Measurements from ENCODE around the gene DYNC2I2.
"Not testable (repeated sequence)": the region's sequence is repeated elsewhere in the genome, so short reads cannot be mapped to it uniquely, and the experiment has no call there.

DYNC2I2 gene

DNA sequence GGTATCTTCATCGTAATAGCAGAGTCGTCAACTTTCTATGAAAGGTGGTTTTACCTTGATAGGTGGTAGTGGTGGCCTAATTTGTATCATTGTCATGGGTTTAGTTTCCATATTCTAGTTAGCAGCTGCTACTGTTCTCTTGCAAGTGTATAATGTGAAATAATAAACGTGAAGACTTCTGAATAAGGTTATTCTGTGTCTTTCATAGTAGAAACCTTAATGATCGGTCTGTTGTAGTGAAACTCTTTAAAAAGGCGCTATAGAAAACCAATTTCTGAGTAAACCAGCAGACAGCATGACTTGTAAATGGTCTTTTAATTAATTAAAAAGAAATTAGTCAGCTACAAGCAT is 34.0 kb upstream of the DYNC2I2 start:
- Mint-ChIP-seq H3K36me3 (ENCODE audit: low read depth) (peaks cover 59% of the 10 kb centered on the region), H3K27ac (peak overlapping the region; percentile 99), H3K27me3 (no peaks in the 10 kb centered on the region), H3K4me3 (peak overlapping the region; percentile 99), H3K9me3 (no peaks in the 10 kb centered on the region), H3K4me1 (ENCODE audit: low read depth) (peaks cover 61% of the 10 kb centered on the region)

DNA sequence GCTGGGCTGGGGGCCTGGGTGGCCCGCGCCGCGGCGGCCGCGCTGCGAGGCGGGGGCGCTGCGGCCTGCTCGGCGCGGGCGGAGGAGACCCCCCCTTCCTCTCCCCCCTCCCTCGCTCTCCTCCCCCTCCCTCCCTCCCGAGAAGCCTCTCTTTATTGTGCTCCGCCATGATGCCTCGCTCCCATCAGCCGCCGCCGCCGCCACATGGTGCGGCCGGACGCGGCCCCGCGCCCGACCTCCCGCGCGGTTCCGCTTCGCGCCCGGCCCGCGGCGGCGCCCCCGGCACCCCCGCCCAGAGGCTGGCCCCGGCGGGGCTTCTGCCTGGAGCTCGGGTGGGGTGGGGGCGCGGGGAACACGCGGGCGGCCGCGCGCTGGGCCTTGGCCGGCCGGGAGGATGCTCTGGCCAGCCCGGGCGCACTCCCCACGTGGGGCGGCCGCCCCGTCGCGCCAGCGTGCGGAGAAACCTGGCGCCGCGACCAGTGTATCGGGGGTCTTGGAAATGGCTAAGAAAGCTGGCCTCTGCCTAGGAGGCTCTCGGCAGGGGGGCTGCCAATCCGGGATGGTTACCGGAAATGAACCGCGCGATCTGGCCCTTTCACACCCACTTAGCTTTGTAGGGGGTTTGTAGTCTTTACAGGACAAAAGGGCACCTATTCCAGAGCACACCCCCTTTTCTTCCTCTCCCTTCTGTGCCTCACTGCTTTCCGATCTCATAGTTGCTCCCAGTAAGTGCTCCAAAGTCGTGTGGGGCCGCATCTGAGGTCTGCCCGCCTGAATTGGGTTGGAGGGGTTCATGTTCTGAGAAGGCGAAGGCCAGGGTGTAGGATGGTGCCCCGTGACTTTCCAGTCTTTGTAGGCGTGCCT is 33.4 kb upstream of the DYNC2I2 start:
- no peaks in the 10 kb centered on the region for H3K9me3 Mint-ChIP-seq
- H3K4me1 Mint-ChIP-seq (ENCODE audit: low read depth): peaks cover 67% of the 10 kb centered on the region
- H3K4me3 Mint-ChIP-seq: peak overlapping the region; percentile 99
- peak overlapping the region; percentile 99 for H3K27ac Mint-ChIP-seq
- peaks cover 56% of the 10 kb centered on the region for H3K36me3 Mint-ChIP-seq (ENCODE audit: low read depth)
- no peaks in the 10 kb centered on the region for H3K27me3 Mint-ChIP-seq

DNA sequence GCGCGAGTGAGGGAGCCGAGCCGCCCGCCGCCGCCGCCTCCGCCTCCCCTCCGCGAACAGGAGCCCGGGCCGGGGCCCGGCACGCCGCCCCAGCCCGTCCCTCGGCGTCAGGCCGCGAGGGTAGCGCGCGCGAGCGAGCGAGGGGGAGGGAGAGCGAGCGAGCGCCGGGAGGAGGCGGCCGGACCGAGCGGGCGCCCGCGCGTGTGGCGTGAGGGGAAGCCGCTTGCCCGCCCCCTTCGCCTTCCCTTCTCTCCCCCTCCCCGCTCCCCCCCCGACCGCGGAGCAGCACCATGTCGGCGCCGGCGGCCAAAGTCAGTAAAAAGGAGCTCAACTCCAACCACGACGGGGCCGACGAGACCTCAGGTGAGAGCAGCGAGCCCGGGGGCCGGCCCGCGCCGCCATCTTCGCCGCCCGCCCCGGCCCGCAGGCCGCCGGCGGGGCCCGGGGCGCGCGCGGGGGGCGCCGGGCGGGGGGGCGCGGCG is 32.7 kb upstream of the DYNC2I2 start:
- H3K27me3 Mint-ChIP-seq: no peaks in the 10 kb centered on the region
- peak overlapping the region; percentile 52 for H3K27ac Mint-ChIP-seq
- H3K4me1 Mint-ChIP-seq (ENCODE audit: low read depth): peaks cover 69% of the 10 kb centered on the region
- peaks cover 49% of the 10 kb centered on the region for H3K36me3 Mint-ChIP-seq (ENCODE audit: low read depth)
- no peaks in the 10 kb centered on the region for H3K9me3 Mint-ChIP-seq
- peak overlapping the region; percentile 60 for H3K4me3 Mint-ChIP-seq

DNA sequence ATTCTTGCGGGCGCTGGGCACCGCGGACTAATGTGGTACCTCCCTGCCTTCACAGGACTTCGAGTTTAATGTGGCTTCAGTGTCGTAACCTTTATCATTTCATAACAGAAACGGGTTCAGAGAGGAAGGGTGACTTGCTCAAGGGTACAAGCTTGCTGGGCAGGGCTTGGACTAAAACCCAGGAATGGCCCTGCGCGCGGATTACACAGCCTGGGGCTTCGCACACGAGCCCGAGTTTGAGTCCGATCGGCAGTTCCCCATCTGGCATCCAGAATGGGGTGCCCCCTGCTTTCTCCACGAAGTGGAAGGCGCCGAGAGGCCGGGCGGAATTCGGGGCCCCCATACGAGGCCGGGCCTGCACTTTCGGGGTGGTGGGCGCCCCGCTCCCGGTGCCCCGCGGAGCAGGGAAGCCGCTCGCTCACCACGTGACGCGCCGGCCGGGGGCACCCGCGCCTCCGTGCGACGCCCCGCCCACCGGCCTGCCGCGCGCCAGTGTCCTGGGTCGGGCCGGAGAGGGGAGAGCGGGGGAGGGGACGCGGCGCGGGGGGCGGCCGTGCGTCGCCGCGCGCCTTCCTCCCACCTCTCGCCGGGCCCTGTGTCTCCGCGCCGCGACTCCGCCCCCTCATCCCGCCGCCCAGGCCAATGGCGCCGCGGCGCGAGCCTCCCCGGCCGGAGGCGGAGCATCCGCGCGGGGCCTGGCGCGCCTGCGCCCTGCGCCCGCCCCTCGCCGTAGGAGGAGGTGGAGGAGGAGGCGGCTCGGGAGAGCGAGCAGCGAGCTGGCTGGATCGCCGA is 32.0 kb upstream of the DYNC2I2 start, which contains the start of gene SET:
Gene SET, plus strand, starts transcription at position 722 of the 792 bp plus-strand sequence. CDS start 361 bp downstream, outside the sequence.
- Mint-ChIP-seq H3K27ac (peak within 1 kb of the TSS; percentile 95), H3K9me3 (no peaks in the 10 kb centered on the region), H3K36me3 (ENCODE audit: low read depth) (peaks cover 48% of the 10 kb centered on the region), H3K4me3 (peak within 1 kb of the TSS; percentile 86), H3K27me3 (no peaks in the 10 kb centered on the region), H3K4me1 (ENCODE audit: low read depth) (peaks cover 65% of the 10 kb centered on the region)

DNA sequence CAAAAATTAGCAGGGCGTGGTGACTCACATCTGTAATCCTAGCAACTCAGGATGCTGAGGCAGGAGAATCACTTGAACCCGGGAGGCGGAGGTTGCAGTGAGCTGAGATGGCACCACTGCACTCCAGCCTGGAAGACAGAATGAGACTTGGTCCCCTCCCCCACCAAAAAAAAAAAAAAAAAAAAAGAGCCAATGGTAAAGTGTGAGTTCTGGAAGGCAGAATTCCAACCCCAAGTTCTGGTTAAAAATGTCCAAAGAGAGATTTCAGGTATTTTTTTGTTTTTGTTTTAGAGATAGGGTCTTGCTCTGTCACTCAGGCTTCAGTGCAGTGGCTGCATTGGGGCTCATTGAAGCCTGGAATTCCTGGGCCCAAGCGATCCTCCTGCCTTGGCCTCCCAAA is 30.8 kb upstream of the DYNC2I2 start:
- Mint-ChIP-seq H3K36me3 (ENCODE audit: low read depth) (peaks cover 37% of the 10 kb centered on the region), H3K27me3 (no peaks in the 10 kb centered on the region), H3K4me3 (peak overlapping the region; percentile 86), H3K27ac (peak overlapping the region; percentile 52), H3K9me3 (no peaks in the 10 kb centered on the region), H3K4me1 (ENCODE audit: low read depth) (peaks cover 62% of the 10 kb centered on the region)

DNA sequence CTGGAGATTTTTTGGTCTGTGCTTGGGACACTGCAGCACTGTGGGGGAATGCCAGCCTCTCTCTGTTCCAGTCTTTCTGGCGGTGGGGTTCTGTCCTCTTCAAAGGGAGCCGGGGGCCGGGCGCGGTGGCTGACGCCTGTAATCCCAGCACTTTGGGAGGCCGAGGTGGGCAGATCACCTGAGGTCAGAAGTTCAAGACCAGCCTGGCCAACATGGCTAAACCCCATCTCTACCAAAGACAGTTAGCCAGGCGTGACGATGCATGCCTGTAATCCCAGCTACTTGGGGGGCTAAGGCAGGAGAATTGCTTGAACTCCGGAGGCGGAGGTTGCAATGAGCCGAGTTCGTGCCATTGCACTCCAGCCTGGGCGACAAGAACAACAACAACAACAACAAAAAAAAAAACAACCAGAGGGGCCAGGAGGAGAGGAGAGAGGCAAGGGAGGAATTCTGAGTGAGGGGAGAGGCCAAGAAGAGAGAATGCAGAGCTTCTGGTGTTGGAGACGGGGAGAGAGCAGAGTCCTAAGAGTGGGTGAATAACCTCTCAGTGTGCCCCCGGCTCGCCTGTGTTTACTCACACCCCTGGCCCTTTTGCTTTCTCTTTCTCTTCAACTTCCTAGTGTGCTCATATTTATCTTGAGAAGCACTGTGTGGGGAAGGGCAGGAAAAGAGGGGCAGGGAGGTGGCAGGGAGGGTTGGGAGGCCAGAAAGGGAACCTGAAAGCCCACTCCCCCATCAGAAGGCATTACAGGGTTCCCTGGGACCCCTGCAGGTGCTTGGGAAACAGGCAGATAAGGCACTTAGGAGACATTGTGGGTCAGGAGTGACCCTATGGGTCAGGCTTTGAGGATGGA is 29.2 kb upstream of the DYNC2I2 start:
- Mint-ChIP-seq H3K36me3 (ENCODE audit: low read depth) (peaks cover 32% of the 10 kb centered on the region), H3K27ac (peak overlapping the region; percentile 98), H3K4me1 (ENCODE audit: low read depth) (peaks cover 53% of the 10 kb centered on the region), H3K9me3 (no peaks in the 10 kb centered on the region), H3K4me3 (peak overlapping the region; percentile 98), H3K27me3 (no peaks in the 10 kb centered on the region)

DNA sequence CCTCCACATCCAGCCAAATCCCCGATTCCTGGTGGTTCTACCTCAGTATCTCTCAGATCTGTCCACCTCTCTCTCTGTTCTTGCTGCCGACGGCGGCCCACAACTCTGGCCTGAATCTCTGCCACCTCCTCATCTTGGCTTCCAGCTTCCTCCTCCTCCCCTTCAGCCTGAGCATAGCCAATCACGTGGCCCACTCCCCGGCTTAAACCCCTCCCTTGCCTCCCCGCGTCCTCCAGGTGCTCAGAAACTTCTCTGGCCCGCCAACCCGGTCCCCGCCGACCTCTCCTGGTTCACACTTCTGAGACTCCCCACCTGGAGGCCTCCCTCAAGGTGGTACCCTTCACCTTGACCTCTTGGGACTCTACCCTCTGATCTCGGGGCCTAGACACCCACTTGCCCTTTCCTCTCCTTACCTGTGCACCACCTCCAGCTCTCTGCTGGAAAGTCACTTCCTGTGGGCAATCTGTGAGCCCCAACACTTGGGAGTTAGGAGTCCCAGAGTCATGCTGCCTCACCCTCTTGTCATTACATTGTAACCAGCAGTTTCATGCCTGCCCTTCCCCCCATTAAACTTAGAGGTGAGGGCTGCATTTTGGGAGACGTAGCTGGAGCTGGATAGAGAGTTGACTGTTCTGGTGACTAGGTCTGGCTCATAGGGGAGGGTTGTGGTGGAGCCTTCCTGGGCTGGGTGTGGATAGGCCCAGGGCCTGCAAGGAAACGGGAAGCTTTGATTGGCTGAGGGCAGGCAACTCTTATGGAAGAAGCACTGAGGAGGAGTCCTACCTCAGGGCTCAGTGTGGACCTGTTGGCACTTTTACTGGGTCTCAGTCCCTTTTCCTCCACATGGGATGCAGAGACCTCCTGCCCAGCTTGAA is 27.9 kb upstream of the DYNC2I2 start:
- peak overlapping the region; percentile 98 for H3K4me3 Mint-ChIP-seq
- H3K36me3 Mint-ChIP-seq (ENCODE audit: low read depth): peaks cover 26% of the 10 kb centered on the region
- H3K27ac Mint-ChIP-seq: peak overlapping the region; percentile 98
- no peaks in the 10 kb centered on the region for H3K27me3 Mint-ChIP-seq
- no peaks in the 10 kb centered on the region for H3K9me3 Mint-ChIP-seq
- H3K4me1 Mint-ChIP-seq (ENCODE audit: low read depth): peaks cover 53% of the 10 kb centered on the region

DNA sequence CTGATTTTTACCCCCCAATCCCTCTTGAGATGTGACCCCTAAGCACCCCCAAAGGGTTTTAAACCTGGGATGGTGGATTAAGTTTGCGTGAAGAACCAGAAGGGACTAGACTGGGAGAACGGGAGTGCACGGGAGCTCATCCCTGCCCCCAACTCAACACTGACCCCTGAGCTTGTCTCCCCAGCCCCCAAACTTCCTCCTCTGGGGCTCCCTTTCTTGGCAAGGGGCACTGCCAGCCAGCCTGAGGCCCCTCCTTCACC is 27.3 kb upstream of the DYNC2I2 start:
- Mint-ChIP-seq H3K9me3 (no peaks in the 10 kb centered on the region), H3K36me3 (ENCODE audit: low read depth) (peaks cover 26% of the 10 kb centered on the region), H3K4me1 (ENCODE audit: low read depth) (peaks cover 53% of the 10 kb centered on the region), H3K27me3 (no peaks in the 10 kb centered on the region), H3K4me3 (peak overlapping the region; percentile 98), H3K27ac (peak overlapping the region; percentile 98)

DNA sequence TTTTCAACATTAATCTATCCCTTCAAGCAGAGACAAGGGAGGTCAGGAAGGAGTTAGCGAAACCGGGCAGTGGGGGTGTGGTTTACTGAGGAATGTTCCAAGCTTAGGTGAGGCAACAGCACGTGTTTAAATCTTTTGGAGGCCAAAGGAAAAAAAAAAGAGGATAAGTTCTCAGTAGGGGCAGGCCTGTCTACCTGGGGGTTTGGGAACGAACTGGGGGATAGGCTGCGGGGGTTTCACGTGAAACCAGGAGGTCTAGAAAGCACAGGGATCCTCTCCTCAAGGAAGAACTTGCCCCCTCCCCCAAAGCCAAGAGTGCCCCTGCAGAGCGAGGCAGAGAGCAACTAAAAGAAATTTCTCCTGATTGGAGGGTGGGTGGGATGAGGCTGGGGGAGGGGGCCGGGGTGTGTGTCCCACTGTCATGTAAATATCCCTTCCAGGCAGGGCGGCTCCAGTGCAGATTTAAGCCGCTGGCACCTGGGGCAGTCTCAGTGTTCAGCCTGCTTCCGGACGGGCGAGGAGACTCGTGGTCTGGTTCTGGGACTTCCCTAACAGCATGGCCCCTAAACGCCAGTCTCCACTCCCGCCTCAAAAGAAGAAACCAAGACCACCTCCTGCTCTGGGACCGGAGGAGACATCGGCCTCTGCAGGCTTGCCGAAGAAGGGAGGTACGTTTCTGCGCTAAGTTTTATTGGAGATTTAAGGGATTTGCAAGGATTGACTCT is 26.9 kb upstream of the DYNC2I2 start:
- Mint-ChIP-seq H3K27me3 (no peaks in the 10 kb centered on the region), H3K4me1 (ENCODE audit: low read depth) (peaks cover 52% of the 10 kb centered on the region), H3K27ac (peak overlapping the region; percentile 98), H3K4me3 (peak overlapping the region; percentile 98), H3K36me3 (ENCODE audit: low read depth) (peaks cover 26% of the 10 kb centered on the region), H3K9me3 (no peaks in the 10 kb centered on the region)

DNA sequence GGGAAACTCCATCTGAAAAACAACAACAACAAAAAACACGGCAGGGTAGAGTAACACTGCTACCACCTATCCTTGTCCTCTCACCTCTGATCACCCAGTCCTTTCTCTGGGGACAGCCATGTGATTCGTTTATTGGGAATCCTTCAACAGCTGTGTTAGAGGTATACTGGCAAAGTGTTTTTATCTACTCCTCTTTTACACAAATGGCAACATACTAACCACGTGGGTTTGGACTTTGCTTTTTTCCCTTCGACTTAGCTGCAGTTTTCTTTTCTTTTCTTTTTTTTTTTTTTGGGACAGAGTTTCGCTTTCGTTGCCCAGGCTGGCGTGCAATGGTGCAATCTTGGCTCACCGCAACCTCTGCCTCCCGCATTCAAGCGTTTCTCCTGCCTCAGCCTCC is 21.1 kb upstream of the DYNC2I2 start:
- Mint-ChIP-seq H3K4me3 (no peak overlapping the region), H3K4me1 (ENCODE audit: low read depth) (peaks cover 5% of the 10 kb centered on the region), H3K36me3 (ENCODE audit: low read depth) (peaks cover 13% of the 10 kb centered on the region), H3K27ac (no peak overlapping the region), H3K9me3 (no peaks in the 10 kb centered on the region), H3K27me3 (no peaks in the 10 kb centered on the region)

DNA sequence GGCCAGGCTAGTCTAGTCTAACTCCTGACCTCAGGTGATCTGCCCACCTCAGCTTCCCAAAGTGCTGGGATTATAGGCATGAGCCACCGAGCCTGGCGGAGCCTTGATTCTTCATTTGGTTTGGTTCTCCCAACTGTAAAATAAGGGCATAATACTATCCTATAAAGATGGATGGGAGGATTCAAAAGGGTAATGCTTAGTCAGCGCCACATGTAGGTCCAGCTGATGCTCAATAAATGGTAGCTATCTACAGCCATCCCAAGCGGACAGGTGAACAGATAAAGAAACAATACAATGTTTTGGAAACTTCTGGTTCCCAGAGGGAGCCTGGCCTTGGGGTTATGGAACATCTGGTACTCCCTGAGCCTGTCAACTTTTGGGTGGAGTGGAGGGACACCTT is 18.7 kb upstream of the DYNC2I2 start:
- Mint-ChIP-seq H3K4me3 (no peak overlapping the region), H3K9me3 (no peaks in the 10 kb centered on the region), H3K27me3 (no peaks in the 10 kb centered on the region), H3K4me1 (ENCODE audit: low read depth) (no peaks in the 10 kb centered on the region), H3K36me3 (ENCODE audit: low read depth) (peaks cover 4% of the 10 kb centered on the region), H3K27ac (no peak overlapping the region)

DNA sequence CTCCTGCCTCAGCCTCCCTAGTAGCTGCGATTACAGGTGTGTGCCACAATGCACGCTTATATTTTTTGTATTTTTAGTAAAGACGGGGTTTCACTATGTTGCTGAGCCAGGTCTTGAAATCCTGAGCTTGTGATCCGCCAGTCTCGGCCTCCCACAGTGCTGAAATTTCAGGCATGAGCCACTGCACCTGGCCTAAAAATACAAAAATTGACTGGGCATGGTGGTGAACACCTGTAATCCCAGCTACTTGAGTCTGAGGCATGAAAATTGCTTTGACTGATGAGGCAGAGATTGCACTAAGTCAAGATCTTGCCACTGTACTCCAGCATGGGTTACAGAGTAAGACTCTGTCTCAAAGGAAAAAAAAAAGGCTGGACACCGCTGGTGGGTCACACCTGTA is 13.1 kb upstream of the DYNC2I2 start:
- H3K27ac Mint-ChIP-seq: no peak overlapping the region
- no peaks in the 10 kb centered on the region for H3K27me3 Mint-ChIP-seq
- no peak overlapping the region for H3K4me3 Mint-ChIP-seq
- no peaks in the 10 kb centered on the region for H3K4me1 Mint-ChIP-seq (ENCODE audit: low read depth)
- H3K36me3 Mint-ChIP-seq (ENCODE audit: low read depth): no peaks in the 10 kb centered on the region
- no peaks in the 10 kb centered on the region for H3K9me3 Mint-ChIP-seq

DNA sequence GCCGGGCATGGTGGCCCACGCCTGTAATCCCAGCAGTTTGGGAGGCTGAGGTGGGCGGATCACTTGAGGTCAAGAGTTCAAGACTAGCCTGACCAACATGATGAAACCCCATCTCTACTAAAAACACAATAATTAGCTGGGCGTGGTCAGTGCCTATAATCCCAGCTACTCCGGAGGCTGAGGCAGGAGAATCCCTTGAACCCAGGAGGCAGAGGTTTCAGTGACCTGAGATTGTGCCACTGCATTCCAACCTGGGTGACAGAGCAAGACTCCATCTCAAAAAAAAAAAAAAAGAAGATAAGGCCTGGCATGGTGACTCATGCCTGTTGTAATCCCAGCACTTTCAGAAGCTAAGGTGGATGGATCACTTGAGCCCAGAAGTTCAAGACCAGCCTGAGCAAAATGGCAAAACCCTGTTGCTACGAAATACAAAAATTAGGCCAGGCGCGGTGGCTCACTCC is 9.9 kb upstream of the DYNC2I2 start:
- H3K27ac Mint-ChIP-seq, H3K4me3 Mint-ChIP-seq: not testable (repeated sequence)

More for the DNA sequence above, 9.9 kb upstream of the DYNC2I2 start:
- not testable (repeated sequence) for H3K9me3 Mint-ChIP-seq; H3K4me1 Mint-ChIP-seq (ENCODE audit: low read depth); H3K36me3 Mint-ChIP-seq (ENCODE audit: low read depth); H3K27me3 Mint-ChIP-seq

Data from stimulated activated naive CD8-positive, alpha-beta T cell treated with anti-CD3 and anti-CD28 coated beads, Interleukin-15, Interleukin-2, amounts not matched to agents 100 ng/mL and 50 ng/mL, for 24 hours (primary cell).